Colonic mucosa (tissue), 4 donors: ENCODE results near the gene RGN. TPM values are rescaled to one million over a fixed set of nuclear protein-coding genes. Genes with fewer than 3 reads are reported as not detected.
"Not testable (repeated sequence)": the region's sequence is repeated elsewhere in the genome, so short reads cannot be mapped to it uniquely, and the experiment has no call there.

ENCODE experiments used
- DNase-seq: peaks from one replicate; pipeline ENCODE4 v3.0.0-alpha.2; 2020
- H3K27ac ChIP-seq: fragments of 200-600 bp; one replicate; pipeline ENCODE4 v1.8.0; 2021
- H3K27me3 ChIP-seq: fragments of 200-600 bp; one replicate; pipeline ENCODE4 v1.8.0; 2021
- H3K36me3 ChIP-seq: fragments of 200-600 bp; one replicate; pipeline ENCODE4 v1.8.0; 2021
- H3K4me1 ChIP-seq: fragments of 200-600 bp; one replicate; pipeline ENCODE4 v1.8.0; 2021; ENCODE audit warnings: mild to moderate bottlenecking
- H3K4me3 ChIP-seq: fragments of 200-600 bp; one replicate; pipeline ENCODE4 v1.8.0; 2021
- H3K9ac ChIP-seq, 2 donors: one replicate each; pipeline ENCODE4 v1.7.0; 2013; ENCODE audit warnings: control low read depth in 2 of 2, low read depth in 2 of 2, low read length in 2 of 2
- H3K9me3 ChIP-seq: fragments of 200-600 bp; one replicate; pipeline ENCODE4 v1.8.0; 2021
- intact Hi-C: fragments of 100-400 bp; cut with DNase I; formaldehyde crosslinking; loops from one replicate; pipeline ENCODE4 v1.14.1; 2022
- total RNA-seq, 2 donors: library from RNA; stranded (reverse); fragmentation: NEBNext Ultra II Directional in 1 of 2; extraction: Animal tissue kit (Norgen Biotek cat#: 25700) in 1 of 2; gene quantifications; one replicate each; pipeline ENCODE4 v1.2.1, GENCODE V29; 2021
- TF ChIP-seq, protein P1 (sequence below): fragments of 200-600 bp; IDR thresholded peaks from one replicate; pipeline ENCODE4 v1.8.0; 2022; ENCODE audit warnings: antibody characterized with exemption, mild to moderate bottlenecking
- donor health status: healthy.
- donor health status: DM: no; HTN: no; CAD: no.
- donor health status: DM: no; HTN: no; CAD: no.

Gene RGN
- total RNA-seq, 2 donors from 2014 or later: 0.88 to 0.89 TPM

GRCh38 chrX:47098338-47099094 lies 20.3 kb downstream of the RGN start:
- Histone ChIP-seq H3K4me1 (no peaks in the 10 kb centered on the region), H3K9ac (no peak overlapping the region), H3K9me3 (no peaks in the 10 kb centered on the region), H3K27ac (no peak overlapping the region), H3K27me3 (no peaks in the 10 kb centered on the region), H3K4me3 (no peak overlapping the region), H3K36me3 (no peaks in the 10 kb centered on the region)
- intact Hi-C loops: no loop called here
- TF ChIP-seq, protein P1, sequence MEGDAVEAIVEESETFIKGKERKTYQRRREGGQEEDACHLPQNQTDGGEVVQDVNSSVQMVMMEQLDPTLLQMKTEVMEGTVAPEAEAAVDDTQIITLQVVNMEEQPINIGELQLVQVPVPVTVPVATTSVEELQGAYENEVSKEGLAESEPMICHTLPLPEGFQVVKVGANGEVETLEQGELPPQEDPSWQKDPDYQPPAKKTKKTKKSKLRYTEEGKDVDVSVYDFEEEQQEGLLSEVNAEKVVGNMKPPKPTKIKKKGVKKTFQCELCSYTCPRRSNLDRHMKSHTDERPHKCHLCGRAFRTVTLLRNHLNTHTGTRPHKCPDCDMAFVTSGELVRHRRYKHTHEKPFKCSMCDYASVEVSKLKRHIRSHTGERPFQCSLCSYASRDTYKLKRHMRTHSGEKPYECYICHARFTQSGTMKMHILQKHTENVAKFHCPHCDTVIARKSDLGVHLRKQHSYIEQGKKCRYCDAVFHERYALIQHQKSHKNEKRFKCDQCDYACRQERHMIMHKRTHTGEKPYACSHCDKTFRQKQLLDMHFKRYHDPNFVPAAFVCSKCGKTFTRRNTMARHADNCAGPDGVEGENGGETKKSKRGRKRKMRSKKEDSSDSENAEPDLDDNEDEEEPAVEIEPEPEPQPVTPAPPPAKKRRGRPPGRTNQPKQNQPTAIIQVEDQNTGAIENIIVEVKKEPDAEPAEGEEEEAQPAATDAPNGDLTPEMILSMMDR: no peak
- DNase-seq: no peak

GRCh38 chrX:47101206-47101605 lies 23.0 kb downstream of the RGN start:
- Histone ChIP-seq H3K4me1 (no peaks in the 10 kb centered on the region), H3K9ac (no peak overlapping the region), H3K4me3 (no peak overlapping the region), H3K27ac (no peak overlapping the region), H3K36me3 (no peaks in the 10 kb centered on the region), H3K9me3 (no peaks in the 10 kb centered on the region), H3K27me3 (no peaks in the 10 kb centered on the region)
- no peak for DNase-seq
- intact Hi-C loops: no loop called here
- TF ChIP-seq, protein P1: no peak

- H3K27ac ChIP-seq, H3K27me3 ChIP-seq, H3K9ac ChIP-seq, H3K4me3 ChIP-seq, H3K36me3 ChIP-seq, H3K9me3 ChIP-seq, H3K4me1 ChIP-seq, intact Hi-C loops, DNase-seq: not testable (repeated sequence)
Observed at GRCh38 chrX:47110936-47111615, 32.8 kb downstream of the RGN start.

GRCh38 chrX:47112316-47112954 lies 34.2 kb downstream of the RGN start:
- no peak for DNase-seq

GRCh38 chrX:47116551-47117110 lies 38.4 kb downstream of the RGN start:
- H3K27ac ChIP-seq, intact Hi-C loops, H3K36me3 ChIP-seq, H3K27me3 ChIP-seq, H3K9me3 ChIP-seq, DNase-seq, H3K4me1 ChIP-seq, H3K9ac ChIP-seq, H3K4me3 ChIP-seq: not testable (repeated sequence)

More at GRCh38 chrX:47112316-47112954, 34.2 kb downstream of the RGN start:
- TF ChIP-seq, protein P1: no peak
- Histone ChIP-seq H3K4me1 (no peaks in the 10 kb centered on the region), H3K9me3 (no peaks in the 10 kb centered on the region), H3K9ac (no peak overlapping the region), H3K27me3 (no peaks in the 10 kb centered on the region), H3K4me3 (no peak overlapping the region), H3K36me3 (no peaks in the 10 kb centered on the region), H3K27ac (no peak overlapping the region)
- intact Hi-C loops: no loop called here

DNA sequence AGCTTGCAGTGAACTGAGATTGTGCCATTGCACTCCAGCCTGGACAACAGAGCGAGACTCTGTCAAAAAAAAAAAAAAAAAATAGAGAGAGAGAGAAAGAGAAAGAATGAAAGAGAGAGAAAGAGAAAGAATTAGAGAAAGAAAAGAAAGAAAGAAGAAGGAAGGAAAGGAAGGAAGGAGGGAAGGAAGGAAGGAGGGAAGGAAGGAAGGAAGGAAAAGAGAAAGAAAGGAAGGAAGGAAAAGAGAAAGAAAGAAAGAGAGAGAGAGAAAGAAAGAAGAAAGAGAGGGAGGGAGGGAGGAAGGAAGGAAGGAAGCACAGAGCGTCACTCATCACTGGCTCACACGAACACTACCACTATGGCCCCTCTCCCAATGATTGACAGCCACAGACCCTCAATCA lies 46.2 kb downstream of the RGN start:
- H3K4me1 ChIP-seq, H3K36me3 ChIP-seq, DNase-seq, intact Hi-C loops, H3K4me3 ChIP-seq, H3K9ac ChIP-seq, H3K27me3 ChIP-seq, H3K27ac ChIP-seq, H3K9me3 ChIP-seq: not testable (repeated sequence)
